ENCODE data around the gene DPPA5. TPM values are rescaled to one million over a fixed set of nuclear protein-coding genes. Genes with fewer than 3 reads are reported as not detected.

The DPPA5 gene
- total RNA-seq, 1 experiment from 2014 or later = 1.2 TPM

GRCh38 chr6:73367761-73368355 is 13.8 kb upstream of the DPPA5 start:
- WGBS (ENCODE audit: extremely low coverage, insufficient read length, low lambda C conversion rate) = no CpG with 5 or more reads among the region's 16 CpGs
- Mint-ChIP-seq H3K9me3 (peaks cover 0 to 12% of the 10 kb centered on the region in 2 experiments; a peak in 4 of 5 replicates), H3K36me3 (ENCODE audit: insufficient read depth in 1 of 3, low read depth in 3 of 3) (peaks cover 0 to 2% (median 0%) of the 10 kb centered on the region in 3 experiments; a peak in 2 of 7 replicates), H3K27me3 (ENCODE audit: low read depth) (peaks cover 2% of the 10 kb centered on the region; the same call in 1 of the 2 replicates), H3K27ac (peak overlapping the region in 1 of 3 experiments; percentile 25; a peak in 2 of 7 replicates), H3K4me1 (peaks cover 10 to 13% of the 10 kb centered on the region in 2 experiments), H3K4me3 (no peak overlapping the region)
- Histone ChIP-seq H2BK15ac (ENCODE audit: low read depth, low read length) (no peak overlapping the region), H3K4me2 (ENCODE audit: insufficient read depth, insufficient read length, low read length) (no peak overlapping the region), H4K91ac (ENCODE audit: insufficient read length, low read depth, low read length) (no peak overlapping the region), H3K79me2 (ENCODE audit: insufficient read depth, low read length) (no peaks in the 10 kb centered on the region), H2BK12ac (ENCODE audit: insufficient read length, low read depth, low read length) (no peak overlapping the region), H3K9ac (ENCODE audit: extremely low read depth, insufficient read length, low read length) (no peak overlapping the region), H2BK20ac (ENCODE audit: low read depth, low read length, poor library complexity, severe bottlenecking) (no peak overlapping the region), H4K8ac (replicated peaks; ENCODE audit: insufficient read length, low read depth, low read length) (no peak overlapping the region), H2AFZ (ENCODE audit: low read length) (no peak overlapping the region), H4K5ac (ENCODE audit: insufficient read length, low read depth, low read length) (no peak overlapping the region), H3K23ac (ENCODE audit: insufficient read length, low read depth, low read length) (no peak overlapping the region), H4K20me1 (ENCODE audit: control insufficient read depth, insufficient read depth, insufficient read length) (no peaks in the 10 kb centered on the region), H3K9me3 (ENCODE audit: control insufficient read depth, low read depth, low read length) (no peaks in the 10 kb centered on the region), H2BK5ac (ENCODE audit: insufficient read length, low read length) (no peak overlapping the region), H3K23me2 (ENCODE audit: insufficient read length, low read depth, low read length, poor library complexity, severe bottlenecking) (no peaks in the 10 kb centered on the region), H3T11ph (ENCODE audit: low read length) (no peak overlapping the region), H3K56ac (ENCODE audit: insufficient read length, low read depth, low read length) (no peak overlapping the region), H2AK5ac (ENCODE audit: insufficient read length, low read length) (no peak overlapping the region), H3K27me3 (ENCODE audit: insufficient read depth, low read length) (no peaks in the 10 kb centered on the region), H3K14ac (ENCODE audit: insufficient read depth, low read length) (no peak overlapping the region), H3K4ac (ENCODE audit: low read depth, low read length) (no peak overlapping the region), H3K27ac (ENCODE audit: insufficient read length, low read depth, low read length) (no peak overlapping the region), H2BK120ac (ENCODE audit: low read depth, low read length, poor library complexity, severe bottlenecking) (no peak overlapping the region), H3K4me1 (ENCODE audit: insufficient read depth, low read length) (peaks cover 2% of the 10 kb centered on the region; the same call in 1 of the 2 replicates), H3K79me1 (ENCODE audit: insufficient read depth, low read depth, low read length, poor library complexity, severe bottlenecking) (no peaks in the 10 kb centered on the region), H3K18ac (ENCODE audit: insufficient read length, low read depth, low read length) (no peak overlapping the region)
- TF ChIP-seq CTCF (conservative IDR thresholded peaks at IDR 0.05) = no peak
- DNase-seq = no peak
